NCI-H1417 treated with DMSO at 0.1 percent for 48 hours (cell line): ENCODE results near the gene CDH11.

ENCODE experiments used
- DNase-seq: peaks from one replicate; lab custom pipeline; 2025; lab: John Stamatoyannopoulos, UW

Gene CDH11

DNA sequence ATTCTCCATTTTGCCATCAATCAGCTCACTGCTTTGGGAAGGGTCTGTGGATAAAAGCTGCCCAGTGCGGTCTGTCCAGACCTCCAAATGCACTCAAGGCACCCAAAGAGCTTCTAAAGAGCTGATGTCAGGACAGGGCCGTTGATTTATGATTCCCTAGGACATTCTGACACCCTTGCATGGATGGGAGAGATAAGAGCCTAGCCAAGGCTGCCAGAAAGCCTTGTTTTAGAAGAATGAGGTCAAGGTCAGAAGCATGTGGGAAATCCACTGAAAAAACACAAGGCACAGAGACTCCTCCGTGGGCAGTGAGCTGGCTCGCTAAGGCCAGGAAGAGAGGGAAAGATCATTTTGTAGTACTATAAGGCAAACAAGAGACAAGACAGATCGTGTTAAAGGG lies 214.0 kb downstream of the CDH11 start:
- DNase-seq: no peak

DNA sequence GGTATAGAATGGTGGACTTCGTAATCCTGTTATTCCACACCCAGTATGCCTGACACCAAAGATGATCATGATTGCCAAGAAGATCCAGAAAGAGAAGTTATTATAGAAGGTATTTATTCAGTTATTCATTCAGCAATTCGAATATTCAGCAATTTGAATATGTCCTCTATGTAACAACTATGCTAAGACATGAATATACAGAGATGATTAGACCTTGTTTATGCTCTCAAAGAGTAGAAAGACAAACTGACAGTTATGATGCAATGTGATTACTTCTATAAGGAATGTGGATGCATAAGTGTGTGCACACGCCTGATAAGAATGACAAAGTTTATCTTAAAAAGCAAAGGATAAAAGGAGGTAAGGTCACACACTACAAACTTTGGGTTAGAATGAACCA lies 218.1 kb downstream of the CDH11 start:
- no peak for DNase-seq

DNA sequence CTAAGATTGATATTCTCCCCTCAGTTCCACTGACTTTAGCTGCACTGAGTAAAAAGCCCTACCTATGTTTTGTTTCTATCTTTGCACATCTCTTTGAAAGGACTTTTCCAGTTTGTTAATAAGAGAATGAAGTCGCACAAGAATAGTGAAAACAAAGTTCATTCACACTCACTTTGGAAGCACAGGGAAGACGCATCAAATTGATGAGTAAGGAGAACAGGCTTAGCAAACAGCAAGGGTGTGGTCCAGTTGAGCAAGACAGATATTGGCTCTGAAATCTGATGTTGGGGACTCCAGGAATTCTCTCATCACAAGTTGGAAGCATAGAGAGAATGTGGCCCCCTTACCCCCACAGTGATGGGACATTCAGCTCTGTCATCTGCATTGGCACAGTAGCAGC lies 221.3 kb downstream of the CDH11 start:
- no peak for DNase-seq

DNA sequence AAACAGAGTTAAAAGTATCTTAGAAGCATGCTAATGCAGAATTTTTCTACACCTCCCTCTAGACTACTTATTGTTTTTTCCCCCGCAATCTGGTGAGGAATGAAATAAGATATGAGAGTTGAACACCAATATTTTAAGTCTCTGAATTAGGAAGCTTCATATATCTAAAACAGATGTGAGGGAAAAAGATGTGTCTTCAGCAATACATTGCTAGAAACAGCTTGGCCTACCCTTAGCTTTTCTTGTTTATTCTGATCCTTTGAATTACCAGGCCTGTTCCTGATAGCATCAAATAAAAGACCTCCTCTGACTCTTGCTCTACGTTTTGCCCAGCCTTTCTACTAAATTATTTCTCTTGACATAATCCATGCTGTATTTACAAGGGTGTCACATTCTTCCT lies 221.8 kb downstream of the CDH11 start:
- no peak for DNase-seq

DNA sequence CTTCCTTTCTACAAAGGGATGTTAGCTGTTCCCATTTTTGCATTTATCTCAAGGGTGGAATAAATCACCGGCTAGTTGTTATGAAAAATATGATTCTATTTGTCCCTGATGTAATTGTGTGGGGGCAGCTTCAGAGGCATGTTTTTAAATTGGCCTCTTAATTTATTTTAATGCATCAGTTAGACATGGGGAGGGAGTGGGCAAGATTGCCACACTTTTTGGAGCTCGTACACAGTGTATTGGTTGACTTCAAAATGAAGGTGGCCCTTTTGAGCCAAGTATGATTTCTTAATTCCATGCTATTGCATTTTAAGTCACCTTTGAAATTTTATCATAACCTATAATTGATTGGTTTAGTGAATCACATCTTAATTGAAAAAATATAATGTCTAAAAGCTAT lies 223.7 kb downstream of the CDH11 start:
- DNase-seq: no peak
